Omental fat pad (tissue), 4 donors: ENCODE measurements around the gene ITSN1. TPM values are rescaled to one million over a fixed set of nuclear protein-coding genes. Genes with fewer than 3 reads are reported as not detected.

Experiments
- ATAC-seq: fragments of 150-250 bp; one replicate; pipeline ENCODE4 v1.9.1; 2016; ENCODE audit warnings: mild to moderate bottlenecking, moderate library complexity; ENCODE audit not compliant: low FRiP score
- DNase-seq: peaks from one replicate; pipeline ENCODE4 v3.0.0-alpha.2; 2019; ENCODE audit warnings: low spot score
- CTCF ChIP-seq, 3 donors: fragments of 450-650 bp; IDR thresholded peaks; one replicate each; pipeline ENCODE4 v1.5.1; 2016 to 2017; ENCODE audit warnings: antibody characterized with exemption in 3 of 3, mild to moderate bottlenecking in 3 of 3, moderate library complexity in 2 of 3
- total RNA-seq, 4 donors: library from RNA; depleted of rRNA; stranded (reverse); fragments of >200 nt; gene quantifications; one replicate each; pipeline ENCODE4 v1.1.0, GENCODE V29; 2016

The ITSN1 gene
- total RNA-seq, 4 donors from 2014 or later = 71.4 to 248 (median 151) TPM

DNA sequence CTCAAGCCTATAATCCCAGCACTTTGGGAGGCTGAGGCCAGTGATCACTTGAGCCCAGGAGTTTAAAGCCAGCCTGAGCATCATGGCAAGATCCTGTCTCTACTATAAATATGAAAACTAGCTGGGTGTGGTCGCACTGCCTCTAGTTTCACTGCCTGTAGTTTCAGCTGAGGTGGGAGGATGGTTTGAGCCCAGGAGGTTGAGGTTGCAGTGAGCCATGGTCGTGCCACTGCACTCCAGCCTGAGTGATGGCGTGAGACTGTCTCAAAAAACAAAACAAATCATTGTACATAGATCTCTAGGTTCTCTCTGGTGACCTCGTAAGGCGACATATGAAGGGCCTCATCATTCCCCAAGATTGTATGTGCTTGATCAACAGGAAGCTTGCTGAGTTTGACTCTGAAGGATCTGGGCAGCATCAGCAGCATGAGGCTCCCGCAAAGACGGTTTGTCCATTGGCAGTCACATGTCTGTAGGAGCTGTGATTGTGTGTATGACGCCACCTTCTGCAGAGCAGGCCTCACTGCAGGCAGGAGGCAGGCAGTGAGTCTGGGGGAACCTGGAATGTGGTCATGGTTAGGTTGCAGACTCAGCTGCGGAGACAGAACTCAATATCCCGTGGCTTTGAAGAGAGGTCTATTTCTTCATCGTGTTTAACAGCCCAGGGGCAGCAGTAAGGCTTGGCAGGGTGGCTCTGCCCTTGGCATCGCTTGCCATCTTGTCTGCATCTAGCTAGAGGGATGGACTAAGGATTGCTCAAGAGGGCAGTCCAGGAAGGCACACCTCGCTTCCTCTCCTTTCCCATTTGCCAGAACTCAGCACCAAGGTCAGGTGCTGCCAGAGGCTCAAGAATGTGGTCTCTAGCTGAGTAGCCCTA lies 259.3 kb downstream of the ITSN1 start:
- TF ChIP-seq CTCF (IDR thresholded peaks at IDR 0.05) = no peak
- DNase-seq = no peak
- peak; percentile 76 for ATAC-seq

- no peak for ATAC-seq
These were observed 260.0 kb downstream of the ITSN1 start for GRCh38 chr21:33902349-33902748.

DNA sequence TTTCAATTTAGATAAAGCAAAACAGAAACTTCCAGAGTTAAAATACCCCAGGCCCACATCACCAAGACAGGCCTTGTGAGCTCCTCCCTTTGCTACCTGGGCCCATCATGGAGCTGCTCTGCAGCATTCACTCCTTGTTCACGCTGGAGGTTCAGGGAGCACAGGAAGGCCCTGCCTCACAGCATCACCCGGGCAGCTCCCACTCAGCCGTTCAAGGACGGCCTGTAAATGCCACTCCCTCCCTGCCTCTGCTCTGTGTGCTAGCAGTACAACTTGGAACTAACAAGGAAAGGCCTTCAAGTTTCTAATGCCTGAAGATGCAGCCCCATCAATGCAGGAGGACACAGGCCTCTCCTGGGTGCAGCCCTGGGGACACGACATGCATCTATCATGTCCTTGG lies 261.7 kb downstream of the ITSN1 start:
- TF ChIP-seq CTCF (IDR thresholded peaks at IDR 0.05) = no peak
- ATAC-seq (no peak), DNase-seq (no peak)

More at GRCh38 chr21:33902349-33902748, 260.0 kb downstream of the ITSN1 start:
- DNase-seq = no peak
- TF ChIP-seq CTCF (IDR thresholded peaks at IDR 0.05) = no peak

- DNase-seq (no peak), ATAC-seq (no peak)
- TF ChIP-seq CTCF (IDR thresholded peaks at IDR 0.05) = no peak
These were observed 266.5 kb downstream of the ITSN1 start for GRCh38 chr21:33908760-33909159.

DNA sequence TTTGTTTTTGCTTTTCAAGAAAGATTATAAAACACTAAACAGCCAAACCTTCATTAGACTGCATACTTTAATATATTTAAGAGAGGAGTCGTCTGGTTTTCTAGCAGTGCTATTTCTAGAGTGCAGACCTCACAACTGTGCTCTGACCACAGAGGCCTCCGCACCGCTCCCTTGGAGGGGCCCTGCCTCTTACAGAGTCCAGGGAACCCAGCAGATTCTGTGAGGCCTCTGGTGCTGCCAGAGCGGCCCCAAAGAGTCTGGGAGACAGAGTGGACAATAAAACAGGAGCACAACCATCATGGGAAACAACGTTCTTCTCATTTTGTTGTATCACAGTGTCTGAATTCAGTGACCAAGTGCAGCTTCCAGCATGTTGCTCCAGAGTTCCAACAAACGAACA lies 267.5 kb downstream of the ITSN1 start:
- TF ChIP-seq CTCF (IDR thresholded peaks at IDR 0.05) = no peak
- DNase-seq (no peak), ATAC-seq (no peak)

GRCh38 chr21:33914188-33914587 lies 271.9 kb downstream of the ITSN1 start:
- no peak for ATAC-seq
- TF ChIP-seq CTCF (IDR thresholded peaks at IDR 0.05) = no peak
- DNase-seq = no peak
